Vagina (tissue), 2 donors: Measurements from ENCODE around the gene SMTN.
"Not testable (repeated sequence)": the region's sequence is repeated elsewhere in the genome, so short reads cannot be mapped to it uniquely, and the experiment has no call there.

ENCODE experiments used
- POLR2AphosphoS5 ChIP-seq, 2 donors: sonication (generic); formaldehyde crosslinking; IDR thresholded peaks; one replicate each; pipeline ENCODE4 v1.9.0; 2017; ENCODE audit warnings: antibody characterized with exemption in 2 of 2, mild to moderate bottlenecking in 2 of 2, low read depth in 1 of 2; ENCODE audit not compliant: insufficient read depth in 1 of 2
- TF ChIP-seq, protein P1 (sequence below), 3 experiments: fragments of 450-650 bp in 2 of 3; fragments of 200-600 bp in 1 of 3; sonication (generic) in 1 of 3; IDR thresholded peaks; one replicate each; pipeline ENCODE4 v1.5.1; 2017 to 2019; ENCODE audit warnings: antibody characterized with exemption in 3 of 3, mild to moderate bottlenecking in 2 of 3, moderate library complexity in 2 of 3

DNA sequence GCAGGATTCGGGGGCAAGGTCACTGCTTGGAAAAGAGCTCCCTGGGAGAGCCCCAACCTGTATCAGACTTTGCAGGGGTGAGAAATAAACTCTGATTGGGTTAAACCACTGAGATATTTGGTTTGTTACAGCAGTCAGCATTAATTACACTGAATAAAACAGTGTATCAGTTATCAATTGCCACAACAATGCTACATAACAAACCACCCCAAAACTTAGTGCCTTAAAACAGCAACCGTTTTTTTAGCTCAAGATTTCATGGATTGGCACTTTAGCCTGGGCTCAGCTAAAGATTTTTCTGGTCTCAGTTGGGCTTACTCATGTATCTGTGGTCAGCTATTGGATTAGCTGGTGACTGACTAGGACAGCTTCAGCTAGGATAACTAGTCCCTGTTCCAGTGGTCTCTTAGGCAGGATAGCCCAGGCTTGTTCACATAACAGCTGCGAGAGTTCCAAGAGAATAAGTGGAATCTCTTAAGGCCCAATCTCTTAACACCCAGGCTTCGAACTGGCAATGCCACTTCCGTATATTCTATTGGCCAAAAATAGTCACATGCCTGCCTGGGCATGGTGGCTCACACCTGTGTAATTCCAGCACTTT lies 7.5 kb upstream of the SMTN start:
- TF ChIP-seq, protein P1, sequence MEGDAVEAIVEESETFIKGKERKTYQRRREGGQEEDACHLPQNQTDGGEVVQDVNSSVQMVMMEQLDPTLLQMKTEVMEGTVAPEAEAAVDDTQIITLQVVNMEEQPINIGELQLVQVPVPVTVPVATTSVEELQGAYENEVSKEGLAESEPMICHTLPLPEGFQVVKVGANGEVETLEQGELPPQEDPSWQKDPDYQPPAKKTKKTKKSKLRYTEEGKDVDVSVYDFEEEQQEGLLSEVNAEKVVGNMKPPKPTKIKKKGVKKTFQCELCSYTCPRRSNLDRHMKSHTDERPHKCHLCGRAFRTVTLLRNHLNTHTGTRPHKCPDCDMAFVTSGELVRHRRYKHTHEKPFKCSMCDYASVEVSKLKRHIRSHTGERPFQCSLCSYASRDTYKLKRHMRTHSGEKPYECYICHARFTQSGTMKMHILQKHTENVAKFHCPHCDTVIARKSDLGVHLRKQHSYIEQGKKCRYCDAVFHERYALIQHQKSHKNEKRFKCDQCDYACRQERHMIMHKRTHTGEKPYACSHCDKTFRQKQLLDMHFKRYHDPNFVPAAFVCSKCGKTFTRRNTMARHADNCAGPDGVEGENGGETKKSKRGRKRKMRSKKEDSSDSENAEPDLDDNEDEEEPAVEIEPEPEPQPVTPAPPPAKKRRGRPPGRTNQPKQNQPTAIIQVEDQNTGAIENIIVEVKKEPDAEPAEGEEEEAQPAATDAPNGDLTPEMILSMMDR (IDR thresholded peaks at IDR 0.05) = not testable (repeated sequence)
- TF ChIP-seq POLR2AphosphoS5 (IDR thresholded peaks at IDR 0.05; ENCODE audit: insufficient read depth in 1 of 2, low read depth in 1 of 2) = not testable (repeated sequence)
